Trophoblast cell (in vitro differentiated cells and primary cell): ENCODE data around the gene UCP1.

Experiments
- DNase-seq, 2 donors: peaks; one replicate each; pipeline ENCODE4 v3.0.0-alpha.2; 2016
- H2AFZ ChIP-seq: 2 replicates; pipeline ENCODE4 v1.6.1; 2013; ENCODE audit warnings: low read length, moderate library complexity, mild to moderate bottlenecking; ENCODE audit not compliant: insufficient read depth, poor library complexity
- H2AK5ac ChIP-seq: 2 replicates; pipeline ENCODE4 v1.6.1; 2013; ENCODE audit warnings: mild to moderate bottlenecking, low read length
- H2BK120ac ChIP-seq: 2 replicates; pipeline ENCODE4 v1.6.1; 2013; ENCODE audit warnings: low read length, mild to moderate bottlenecking, moderate library complexity; ENCODE audit not compliant: insufficient read depth, poor library complexity
- H2BK12ac ChIP-seq: 2 replicates; pipeline ENCODE4 v1.6.1; 2013; ENCODE audit warnings: mild to moderate bottlenecking, low read length, moderate library complexity
- H2BK5ac ChIP-seq: 2 replicates; pipeline ENCODE4 v1.6.1; 2013; ENCODE audit warnings: low read length, low read depth, moderate library complexity, mild to moderate bottlenecking; ENCODE audit not compliant: poor library complexity
- H3K14ac ChIP-seq: 2 replicates; pipeline ENCODE4 v1.6.1; 2013; ENCODE audit warnings: mild to moderate bottlenecking, low read length
- H3K18ac ChIP-seq: 2 replicates; pipeline ENCODE4 v1.6.1; 2013; ENCODE audit warnings: mild to moderate bottlenecking, low read length
- H3K23ac ChIP-seq: 2 replicates; pipeline ENCODE4 v1.6.1; 2013; ENCODE audit warnings: low read length
- H3K27ac ChIP-seq: 2 replicates; pipeline ENCODE4 v1.5.1; 2013; ENCODE audit warnings: low read depth, mild to moderate bottlenecking, inconsistent platforms, low read length, moderate library complexity
- H3K27me3 ChIP-seq: 2 replicates; pipeline ENCODE4 v1.6.1; 2013; ENCODE audit warnings: inconsistent platforms, mild to moderate bottlenecking, low read length, moderate library complexity; ENCODE audit not compliant: insufficient read depth
- H3K36me3 ChIP-seq, 2 experiments: 1 replicate in 1 of 2; 2 replicates in 1 of 2; pipeline ENCODE4 v1.6.1; 2013; ENCODE audit warnings: low read length in 2 of 2, mild to moderate bottlenecking in 2 of 2, moderate library complexity in 1 of 2; ENCODE audit not compliant: insufficient read depth in 2 of 2, control insufficient read depth in 1 of 2
- H3K4ac ChIP-seq: 2 replicates; pipeline ENCODE4 v1.6.1; 2013; ENCODE audit warnings: low read depth, mild to moderate bottlenecking, low read length, moderate library complexity
- H3K4me1 ChIP-seq, 2 experiments: 1 replicate in 1 of 2; 2 replicates in 1 of 2; pipeline ENCODE4 v1.6.1; 2013; ENCODE audit warnings: low read length in 2 of 2, mild to moderate bottlenecking in 2 of 2, moderate library complexity in 1 of 2; ENCODE audit not compliant: insufficient read depth in 2 of 2, control insufficient read depth in 1 of 2
- H3K4me2 ChIP-seq: 2 replicates; pipeline ENCODE4 v1.6.1; 2013; ENCODE audit warnings: inconsistent platforms, mild to moderate bottlenecking, low read length, moderate library complexity
- H3K4me3 ChIP-seq: 2 replicates; pipeline ENCODE4 v1.5.1; 2013; ENCODE audit warnings: mild to moderate bottlenecking, low read depth, low read length, inconsistent platforms
- H3K79me1 ChIP-seq: one replicate; pipeline ENCODE4 v1.6.1; 2013; ENCODE audit warnings: low read length
- H3K79me2 ChIP-seq: 2 replicates; pipeline ENCODE4 v1.6.1; 2013; ENCODE audit warnings: low read length, mild to moderate bottlenecking; ENCODE audit not compliant: control insufficient read depth, insufficient read depth, poor library complexity
- H3K9ac ChIP-seq: 2 replicates; pipeline ENCODE4 v1.6.1; 2013; ENCODE audit warnings: mild to moderate bottlenecking, low read length
- H3K9me3 ChIP-seq: 2 replicates; pipeline ENCODE4 v1.6.1; 2013; ENCODE audit warnings: low read depth, mild to moderate bottlenecking, control low read depth, inconsistent platforms, low read length; ENCODE audit not compliant: insufficient read depth
- H4K12ac ChIP-seq: 2 replicates; pipeline ENCODE4 v1.6.1; 2013; ENCODE audit warnings: low read depth, mild to moderate bottlenecking, low read length, moderate library complexity
- H4K8ac ChIP-seq: 2 replicates; pipeline ENCODE4 v1.6.1; 2013; ENCODE audit warnings: low read depth, mild to moderate bottlenecking, low read length, moderate library complexity
- H4K91ac ChIP-seq: one replicate; pipeline ENCODE4 v1.6.1; 2013; ENCODE audit warnings: low read depth, mild to moderate bottlenecking, low read length, moderate library complexity
- WGBS: extraction: QIAGEN DNeasy Blood & Tissue Kit; methylation state at CpG from one replicate; pipeline ENCODE4 v1.1.7; 2013; ENCODE audit warnings: missing lambda C conversion rate; ENCODE audit not compliant: insufficient read length, insufficient coverage; ENCODE audit errors: extremely low coverage; 5-methylcytosine and 5-hydroxymethylcytosine counted together

UCP1 gene

DNA sequence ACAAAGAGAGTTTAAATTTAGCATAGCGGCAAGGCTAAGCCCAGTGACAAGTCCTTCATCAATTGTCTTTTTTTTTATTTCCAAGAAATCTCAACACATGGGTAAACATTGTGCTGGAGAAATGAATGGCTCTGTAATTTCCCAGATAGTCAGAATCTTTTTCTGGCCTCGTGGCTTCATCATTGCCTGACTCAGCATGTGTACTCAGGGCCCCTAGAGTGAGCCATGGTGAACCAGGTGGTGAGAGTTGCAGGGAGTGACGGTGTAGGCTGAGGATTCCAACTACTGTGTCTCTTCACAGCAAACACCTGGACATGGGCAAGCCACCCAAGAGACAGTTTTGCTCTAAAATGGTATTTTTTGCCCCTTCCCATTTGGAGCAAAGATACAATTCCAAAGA, 43.1 kb upstream of the UCP1 start:
- no peak overlapping the region for H3K18ac ChIP-seq
- no peak overlapping the region for H2BK12ac ChIP-seq
- no peak overlapping the region for H4K12ac ChIP-seq
- no peak overlapping the region for H3K9ac ChIP-seq
- H3K36me3 ChIP-seq: no peaks in the 10 kb centered on the region
- no peak overlapping the region for H3K4me3 ChIP-seq
- no peak overlapping the region for H3K23ac ChIP-seq
- H3K27ac ChIP-seq: no peak overlapping the region
- no peak overlapping the region for H2BK120ac ChIP-seq
- H3K14ac ChIP-seq: no peak overlapping the region
- H3K4me1 ChIP-seq: no peaks in the 10 kb centered on the region
- H3K9me3 ChIP-seq: peaks cover 2% of the 10 kb centered on the region
- peaks cover 2% of the 10 kb centered on the region for H3K79me1 ChIP-seq
- WGBS: no CpG with 5 or more reads among the region's 3 CpGs
- H4K91ac ChIP-seq: no peak overlapping the region
- no peak overlapping the region for H4K8ac ChIP-seq
- no peak overlapping the region for H2AFZ ChIP-seq
- H3K4me2 ChIP-seq: no peak overlapping the region
- no peak overlapping the region for H2AK5ac ChIP-seq
- no peaks in the 10 kb centered on the region for H3K79me2 ChIP-seq
- no peak overlapping the region for H2BK5ac ChIP-seq
- no peak for DNase-seq
- no peaks in the 10 kb centered on the region for H3K27me3 ChIP-seq
- no peak overlapping the region for H3K4ac ChIP-seq

DNA sequence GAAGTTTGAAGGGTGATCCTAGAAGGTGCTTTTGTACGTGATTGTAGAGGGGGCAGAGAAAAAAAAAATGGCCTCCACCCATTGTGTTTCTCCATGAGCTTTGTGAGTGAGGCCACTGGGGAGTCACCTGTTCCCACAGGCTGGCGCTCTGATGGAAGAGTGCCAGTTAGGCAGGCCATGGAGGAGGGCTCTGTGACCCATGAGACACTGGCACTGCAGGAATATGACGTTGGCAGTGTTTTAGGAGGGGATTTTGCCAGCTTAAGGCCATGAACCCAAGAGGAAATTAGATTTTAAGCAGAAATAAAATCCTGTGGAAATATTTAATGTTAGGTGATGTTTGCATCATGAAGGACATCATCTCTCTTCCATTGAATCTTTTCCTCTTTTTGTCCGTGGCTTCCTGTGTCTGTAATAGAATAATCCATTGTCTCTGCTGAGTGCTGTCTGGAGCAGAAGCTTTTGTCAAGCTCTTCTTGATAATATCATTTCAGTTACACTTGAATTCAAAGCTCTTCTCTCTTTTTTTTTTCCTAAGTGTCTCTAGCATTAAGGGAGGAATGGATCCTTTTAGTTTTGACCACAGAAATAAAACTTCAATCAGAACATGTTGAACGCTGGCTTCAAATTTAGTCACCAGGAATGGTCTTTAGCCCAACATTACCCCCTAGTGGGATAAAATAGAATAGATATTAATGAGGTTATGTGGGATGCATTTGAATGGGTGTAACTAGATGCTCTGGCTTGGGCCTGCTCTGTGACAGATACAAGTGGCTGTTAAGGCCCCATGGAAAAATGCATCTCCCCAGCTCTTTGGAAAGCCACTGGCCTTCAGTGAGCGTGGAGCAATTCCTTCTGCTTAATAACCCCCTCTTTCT, 41.0 kb upstream of the UCP1 start:
- H3K23ac ChIP-seq: no peak overlapping the region
- H3K9ac ChIP-seq: no peak overlapping the region
- DNase-seq: peak in 1 of 2 donors; percentile 58
- H2AK5ac ChIP-seq: peak overlapping the region; percentile 53
- H2AFZ ChIP-seq: no peak overlapping the region
- H4K91ac ChIP-seq: peak overlapping the region; percentile 28
- H3K79me1 ChIP-seq: no peaks in the 10 kb centered on the region
- H3K18ac ChIP-seq: no peak overlapping the region
- no peak overlapping the region for H3K14ac ChIP-seq
- H3K4me3 ChIP-seq: no peak overlapping the region
- H3K79me2 ChIP-seq: no peaks in the 10 kb centered on the region
- H3K4me2 ChIP-seq: no peak overlapping the region
- H2BK12ac ChIP-seq: peak overlapping the region; percentile 65
- H4K8ac ChIP-seq: no peak overlapping the region
- no peak overlapping the region for H3K4ac ChIP-seq
- no peak overlapping the region for H3K27ac ChIP-seq
- no peaks in the 10 kb centered on the region for H3K36me3 ChIP-seq
- H3K27me3 ChIP-seq: no peaks in the 10 kb centered on the region
- no peak overlapping the region for H2BK5ac ChIP-seq
- no CpG with 5 or more reads among the region's 6 CpGs for WGBS
- no peak overlapping the region for H4K12ac ChIP-seq
- H3K9me3 ChIP-seq: no peaks in the 10 kb centered on the region
- peaks cover 0 to 2% of the 10 kb centered on the region in 2 experiments for H3K4me1 ChIP-seq
- peak overlapping the region; percentile 24 for H2BK120ac ChIP-seq

GRCh38 chr4:140607852-140608251, 39.1 kb upstream of the UCP1 start:
- no peak overlapping the region for H3K23ac ChIP-seq
- H4K12ac ChIP-seq: no peak overlapping the region
- H3K18ac ChIP-seq: no peak overlapping the region
- H4K8ac ChIP-seq: no peak overlapping the region
- H3K4ac ChIP-seq: no peak overlapping the region
- no peaks in the 10 kb centered on the region for H3K79me1 ChIP-seq
- no peak overlapping the region for H2BK12ac ChIP-seq
- no peak overlapping the region for H2AK5ac ChIP-seq
- no peaks in the 10 kb centered on the region for H3K9me3 ChIP-seq
- no CpG with 5 or more reads among the region's 4 CpGs for WGBS
- no peak overlapping the region for H2BK120ac ChIP-seq
- no peak overlapping the region for H4K91ac ChIP-seq
- H3K4me3 ChIP-seq: no peak overlapping the region
- no peak overlapping the region for H2BK5ac ChIP-seq
- H3K36me3 ChIP-seq: no peaks in the 10 kb centered on the region
- no peaks in the 10 kb centered on the region for H3K27me3 ChIP-seq
- no peak overlapping the region for H2AFZ ChIP-seq
- DNase-seq: no peak
- H3K27ac ChIP-seq: no peak overlapping the region
- no peak overlapping the region for H3K4me2 ChIP-seq
- H3K79me2 ChIP-seq: no peaks in the 10 kb centered on the region
- peaks cover 0 to 3% of the 10 kb centered on the region in 2 experiments for H3K4me1 ChIP-seq
- no peak overlapping the region for H3K14ac ChIP-seq
- no peak overlapping the region for H3K9ac ChIP-seq

- Histone ChIP-seq H3K4me3 (no peak overlapping the region), H3K79me2 (no peaks in the 10 kb centered on the region), H3K79me1 (no peaks in the 10 kb centered on the region), H3K9me3 (no peaks in the 10 kb centered on the region), H2AFZ (no peak overlapping the region), H3K4me2 (no peak overlapping the region), H3K4me1 (peaks cover 4 to 8% of the 10 kb centered on the region in 2 experiments), H3K4ac (no peak overlapping the region), H3K18ac (no peak overlapping the region), H3K23ac (no peak overlapping the region), H2AK5ac (no peak overlapping the region), H2BK5ac (no peak overlapping the region), H4K12ac (no peak overlapping the region), H2BK120ac (no peak overlapping the region), H3K36me3 (no peaks in the 10 kb centered on the region), H4K8ac (no peak overlapping the region), H3K27me3 (no peaks in the 10 kb centered on the region), H3K14ac (no peak overlapping the region), H3K27ac (no peak overlapping the region), H2BK12ac (no peak overlapping the region), H4K91ac (peak overlapping the region; percentile 28), H3K9ac (no peak overlapping the region)
- no peak for DNase-seq
- WGBS: no CpG with 5 or more reads among the region's 4 CpGs
These were observed 35.8 kb upstream of the UCP1 start for GRCh38 chr4:140604544-140604943.
